Activated naive CD4-positive, alpha-beta T cell treated with anti-CD3 and anti-CD28 coated beads, Interleukin-2, amount 50 U/mL, for 24 hours (primary cell): Measurements from ENCODE around the gene KRTAP12-1.
"Not testable (repeated sequence)": the region's sequence is repeated elsewhere in the genome, so short reads cannot be mapped to it uniquely, and the experiment has no call there.

Source experiments
- H3K27ac Mint-ChIP-seq: one replicate; pipeline ENCODE4 v1.8.0; 2021; ENCODE audit warnings: mild to moderate bottlenecking, mixed read lengths
- H3K27me3 Mint-ChIP-seq: one replicate; pipeline ENCODE4 v1.8.0; 2021; ENCODE audit warnings: mixed read lengths
- H3K36me3 Mint-ChIP-seq: one replicate; pipeline ENCODE4 v1.8.0; 2021; ENCODE audit warnings: mixed read lengths
- H3K4me1 Mint-ChIP-seq: one replicate; pipeline ENCODE4 v1.8.0; 2021; ENCODE audit warnings: mixed read lengths
- H3K4me3 Mint-ChIP-seq: one replicate; pipeline ENCODE4 v1.8.0; 2021; ENCODE audit warnings: mild to moderate bottlenecking, mixed read lengths
- H3K9me3 Mint-ChIP-seq: one replicate; pipeline ENCODE4 v1.8.0; 2021; ENCODE audit warnings: mixed read lengths

KRTAP12-1 gene

DNA sequence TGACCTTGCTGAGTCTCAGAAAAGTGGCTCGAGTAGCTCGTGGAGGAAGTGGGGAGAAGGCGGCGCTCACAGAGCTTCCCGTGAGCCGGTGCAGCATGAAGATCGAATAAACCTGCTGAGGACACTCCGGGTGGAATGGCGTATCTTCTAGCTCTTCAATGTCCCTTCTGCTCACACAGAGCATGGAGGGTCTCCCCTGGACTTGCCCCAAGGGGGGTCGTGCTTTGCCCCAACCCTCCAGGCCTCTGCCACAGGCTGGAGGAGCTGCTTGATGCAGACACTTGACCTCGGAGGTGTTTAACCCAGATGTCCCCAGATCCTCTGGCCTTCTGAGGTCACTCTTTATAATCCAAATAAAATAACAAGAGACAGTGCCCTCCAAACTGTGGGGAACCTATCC is 12.8 kb upstream of the KRTAP12-1 start:
- Mint-ChIP-seq H3K4me3 (no peak overlapping the region), H3K4me1 (peaks cover 35% of the 10 kb centered on the region), H3K9me3 (peaks cover 18% of the 10 kb centered on the region), H3K27me3 (peaks cover 16% of the 10 kb centered on the region), H3K36me3 (peaks cover 4% of the 10 kb centered on the region), H3K27ac (no peak overlapping the region)

DNA sequence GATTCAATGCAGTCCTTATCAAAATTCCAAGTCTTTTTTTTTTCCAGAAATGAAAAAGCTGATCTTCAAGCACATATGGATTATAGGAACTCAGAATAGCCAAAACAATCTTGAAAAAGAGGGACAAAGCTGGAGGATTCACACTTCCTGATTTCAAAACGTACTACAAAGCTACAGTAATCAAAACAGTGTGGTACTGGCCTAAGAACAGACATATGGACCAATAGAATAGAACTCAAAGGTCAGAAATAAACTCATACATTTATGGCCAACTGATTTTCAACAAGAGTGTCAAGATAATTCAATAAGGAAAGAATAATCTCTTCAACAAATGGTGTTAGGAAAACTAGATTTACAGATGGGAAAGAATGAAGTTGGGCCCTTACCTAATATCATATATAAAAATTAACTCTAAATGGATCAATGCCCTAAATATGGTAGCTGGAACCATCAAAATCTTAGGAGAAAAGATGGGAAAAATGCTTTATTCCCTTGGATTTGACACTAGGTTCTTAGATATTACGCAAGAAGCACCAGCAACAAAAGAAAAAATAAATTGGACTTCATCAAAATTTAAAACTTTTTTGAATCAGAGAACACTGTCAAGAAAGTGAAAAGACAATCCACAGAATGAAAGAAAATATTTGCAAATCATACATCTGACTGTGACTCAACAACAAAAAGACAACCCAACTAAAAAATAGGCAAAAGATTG is 11.0 kb upstream of the KRTAP12-1 start:
- H3K36me3 Mint-ChIP-seq, result peaks cover 4% of the 10 kb centered on the region
- peaks cover 31% of the 10 kb centered on the region for H3K4me1 Mint-ChIP-seq
- peaks cover 18% of the 10 kb centered on the region for H3K9me3 Mint-ChIP-seq
- H3K27me3 Mint-ChIP-seq, result peaks cover 8% of the 10 kb centered on the region
- H3K4me3 Mint-ChIP-seq, result no peak overlapping the region
- H3K27ac Mint-ChIP-seq, result no peak overlapping the region

GRCh38 chr21:44691686-44692085 is 9.7 kb upstream of the KRTAP12-1 start:
- Mint-ChIP-seq H3K9me3 (peaks cover 18% of the 10 kb centered on the region), H3K27ac (no peak overlapping the region), H3K4me3 (no peak overlapping the region)

DNA sequence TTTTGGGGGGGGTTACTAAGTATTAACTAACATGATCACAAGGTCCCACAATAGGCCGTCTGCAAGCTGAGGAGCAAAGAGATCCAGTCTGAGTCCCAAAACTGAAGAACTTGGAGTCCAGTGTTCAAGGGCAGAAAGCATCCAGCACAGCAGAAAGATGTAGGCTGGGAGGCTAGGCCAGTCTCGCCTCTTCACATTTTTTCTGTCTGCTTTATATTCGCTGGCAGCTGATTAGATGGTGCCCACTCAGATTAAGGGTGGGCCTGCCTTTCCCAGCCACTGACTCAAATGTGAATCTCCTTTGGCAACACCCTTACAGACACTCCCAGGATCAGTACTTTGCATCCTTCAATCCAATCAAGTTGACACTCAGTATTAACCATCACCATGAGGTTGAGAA is 7.8 kb upstream of the KRTAP12-1 start:
- peaks cover 30% of the 10 kb centered on the region for H3K4me1 Mint-ChIP-seq
- H3K36me3 Mint-ChIP-seq, H3K27ac Mint-ChIP-seq, H3K4me3 Mint-ChIP-seq, H3K27me3 Mint-ChIP-seq: not testable (repeated sequence)
- peaks cover 18% of the 10 kb centered on the region for H3K9me3 Mint-ChIP-seq

More at GRCh38 chr21:44691686-44692085, 9.7 kb upstream of the KRTAP12-1 start:
- H3K36me3 Mint-ChIP-seq, result peaks cover 4% of the 10 kb centered on the region
- H3K4me1 Mint-ChIP-seq, result peaks cover 26% of the 10 kb centered on the region
- H3K27me3 Mint-ChIP-seq, result peaks cover 2% of the 10 kb centered on the region

DNA sequence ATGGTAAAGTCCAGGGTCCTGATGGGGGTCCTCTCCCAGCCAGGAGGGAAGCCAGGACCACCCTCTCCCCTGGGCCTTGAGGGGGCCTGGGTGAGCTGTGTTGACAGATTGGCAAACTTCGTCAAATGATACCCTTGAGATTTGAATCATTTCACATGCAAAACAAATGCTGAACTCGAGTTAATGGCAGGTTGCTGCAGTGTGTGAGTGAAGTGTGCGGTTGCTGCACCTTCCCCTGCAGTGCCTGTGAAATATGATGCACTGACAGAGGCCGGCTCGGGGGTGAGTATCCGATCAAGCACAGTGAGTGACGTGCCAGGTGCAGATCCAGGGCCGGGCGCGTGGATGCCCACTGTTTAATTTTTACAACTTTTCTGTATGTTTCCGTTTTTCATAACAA is 5.7 kb upstream of the KRTAP12-1 start:
- Mint-ChIP-seq H3K36me3 (peaks cover 5% of the 10 kb centered on the region), H3K27ac (peak overlapping the region; percentile 65), H3K4me1 (peaks cover 25% of the 10 kb centered on the region), H3K4me3 (no peak overlapping the region), H3K27me3 (peaks cover 4% of the 10 kb centered on the region), H3K9me3 (peaks cover 4% of the 10 kb centered on the region)

DNA sequence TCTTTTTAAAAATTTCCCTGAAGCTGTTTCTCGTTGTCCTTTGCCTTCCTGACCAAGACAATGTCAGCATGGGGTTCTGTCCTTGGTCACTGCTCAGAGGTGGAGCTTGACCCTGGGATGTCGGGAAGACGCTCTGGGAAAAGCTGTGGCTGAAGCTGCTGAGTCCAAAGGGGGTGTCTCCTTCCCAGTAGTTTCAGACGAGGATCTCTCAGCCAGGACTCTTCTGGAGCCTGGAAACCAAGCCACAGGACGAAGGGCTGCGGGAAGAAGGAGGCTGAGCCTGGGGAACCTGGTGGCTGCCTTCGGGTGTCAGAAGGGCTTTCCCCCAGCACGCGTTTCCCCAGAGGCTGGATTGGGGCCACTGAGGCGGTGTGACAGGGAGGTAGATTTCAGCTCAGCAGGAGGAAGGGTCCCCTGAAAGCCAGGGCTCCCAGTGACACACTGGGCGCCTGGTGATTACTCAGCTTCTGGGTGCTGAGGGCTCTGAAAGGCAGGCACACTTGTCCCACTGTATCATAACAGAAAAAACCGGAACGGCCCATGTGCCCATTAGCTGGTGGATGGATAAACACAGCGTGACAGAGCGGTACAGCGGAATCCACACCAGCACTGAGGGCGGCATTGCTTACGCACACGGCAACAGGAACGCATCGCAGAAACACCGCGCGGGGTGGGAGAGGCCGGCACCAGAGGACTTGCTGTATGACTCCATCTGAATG is 5.0 kb upstream of the KRTAP12-1 start:
- Mint-ChIP-seq H3K4me3 (no peak overlapping the region), H3K9me3 (no peaks in the 10 kb centered on the region), H3K36me3 (peaks cover 3% of the 10 kb centered on the region), H3K27ac (no peak overlapping the region), H3K4me1 (peaks cover 22% of the 10 kb centered on the region), H3K27me3 (peaks cover 4% of the 10 kb centered on the region)

- no peaks in the 10 kb centered on the region for H3K9me3 Mint-ChIP-seq
- peaks cover 14% of the 10 kb centered on the region for H3K4me1 Mint-ChIP-seq
- H3K36me3 Mint-ChIP-seq, result peaks cover 3% of the 10 kb centered on the region
- no peak overlapping the region for H3K4me3 Mint-ChIP-seq
- H3K27ac Mint-ChIP-seq, result no peak overlapping the region
- peaks cover 4% of the 10 kb centered on the region for H3K27me3 Mint-ChIP-seq
These were observed 4.2 kb upstream of the KRTAP12-1 start for GRCh38 chr21:44686000-44686781.

DNA sequence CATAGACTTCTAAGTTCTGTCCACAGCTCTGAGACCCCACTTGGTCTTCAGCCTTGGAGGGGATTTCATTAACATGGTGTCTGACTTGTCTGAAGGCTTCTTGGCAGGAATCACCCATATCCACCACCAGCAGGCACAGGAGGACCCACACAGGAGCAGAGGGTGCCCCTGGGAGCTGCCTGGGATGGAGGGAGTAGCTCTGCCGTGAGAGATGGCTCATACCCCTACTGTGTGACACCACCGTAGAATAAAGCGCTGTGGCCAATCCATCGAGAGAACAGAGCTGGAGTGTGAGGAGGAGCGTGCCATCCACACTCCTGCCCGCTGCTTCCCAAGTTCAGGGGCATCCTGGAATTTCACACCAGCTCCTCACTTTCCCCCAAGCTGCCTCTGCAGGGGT is 3.1 kb upstream of the KRTAP12-1 start:
- not testable (repeated sequence) for H3K27ac Mint-ChIP-seq, H3K27me3 Mint-ChIP-seq, H3K36me3 Mint-ChIP-seq, H3K9me3 Mint-ChIP-seq, H3K4me3 Mint-ChIP-seq
- H3K4me1 Mint-ChIP-seq, result peaks cover 11% of the 10 kb centered on the region

DNA sequence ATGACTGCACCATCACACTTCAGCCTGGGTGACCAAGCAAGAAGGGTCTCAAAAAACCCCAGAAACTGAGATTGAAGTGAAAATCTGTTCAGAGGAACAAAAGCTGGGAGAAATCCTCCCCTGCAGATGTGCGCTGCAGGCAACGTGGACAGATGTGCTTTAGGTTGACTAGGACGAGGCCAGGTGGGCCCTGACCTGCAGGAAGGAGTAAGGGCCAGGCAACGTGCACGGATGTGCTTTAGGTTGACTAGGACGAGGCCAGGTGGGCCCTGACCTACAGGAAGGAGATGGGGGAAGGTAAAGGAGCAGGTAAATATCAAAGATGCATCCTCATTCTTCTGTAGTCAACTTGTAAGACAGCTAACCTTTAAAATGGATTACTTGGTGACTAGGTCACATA is 2.5 kb upstream of the KRTAP12-1 start:
- H3K4me1 Mint-ChIP-seq, result peaks cover 11% of the 10 kb centered on the region
- H3K36me3 Mint-ChIP-seq, result peaks cover 3% of the 10 kb centered on the region
- no peak overlapping the region for H3K27ac Mint-ChIP-seq

DNA sequence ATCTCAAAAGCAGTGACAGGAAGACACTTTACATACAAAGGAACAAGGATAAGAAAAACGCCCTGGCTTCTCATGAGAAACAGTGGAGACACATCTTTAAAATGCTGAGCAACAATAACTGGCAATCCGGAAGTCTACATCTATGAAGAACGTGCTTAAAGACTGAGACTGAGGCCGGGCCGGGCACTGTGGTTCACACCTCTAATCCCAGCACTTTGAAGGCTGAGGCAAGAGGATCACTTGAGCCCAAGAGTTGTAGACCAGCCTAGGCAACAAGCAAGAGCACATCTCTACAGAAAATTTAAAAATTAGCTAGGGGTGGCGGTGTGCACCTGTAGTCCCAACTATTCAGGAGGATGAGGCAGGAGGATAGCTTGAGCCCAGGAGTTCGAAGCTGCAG is 2.1 kb upstream of the KRTAP12-1 start:
- no peak overlapping the region for H3K4me3 Mint-ChIP-seq
- H3K4me1 Mint-ChIP-seq, result peaks cover 11% of the 10 kb centered on the region
- no peaks in the 10 kb centered on the region for H3K9me3 Mint-ChIP-seq
- H3K36me3 Mint-ChIP-seq, result peaks cover 3% of the 10 kb centered on the region
- H3K27ac Mint-ChIP-seq, result no peak overlapping the region
- H3K27me3 Mint-ChIP-seq, result peaks cover 4% of the 10 kb centered on the region

More for the DNA sequence above, 2.5 kb upstream of the KRTAP12-1 start:
- Mint-ChIP-seq H3K27me3 (peaks cover 4% of the 10 kb centered on the region), H3K9me3 (no peaks in the 10 kb centered on the region), H3K4me3 (no peak overlapping the region)

DNA sequence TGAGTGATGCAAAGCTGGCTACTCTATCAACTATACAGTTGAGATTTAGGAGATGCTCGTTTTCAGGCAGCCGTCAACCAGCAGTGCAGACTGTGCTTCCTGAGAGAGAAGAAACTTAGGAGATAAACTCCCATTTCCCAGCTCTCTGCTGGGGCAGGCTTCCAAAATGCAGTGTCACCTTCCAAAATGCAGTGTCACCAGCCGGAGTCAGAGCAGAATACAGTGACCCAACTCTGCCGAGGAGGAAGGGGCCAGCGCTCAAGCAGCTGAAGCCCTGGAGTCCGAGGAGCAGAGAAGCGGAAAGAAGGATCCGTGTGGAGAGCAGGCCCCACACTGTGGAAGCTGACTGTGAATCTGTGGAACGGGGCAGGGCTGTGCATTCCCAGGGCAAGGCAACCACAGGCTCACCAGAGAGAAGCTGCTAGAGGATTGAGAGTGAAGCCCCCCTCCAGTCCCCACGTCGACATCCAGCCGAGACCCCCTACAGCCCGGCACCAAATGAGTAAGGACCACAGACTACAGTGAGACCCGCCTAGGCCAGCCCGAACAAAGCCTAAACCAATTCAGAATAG is 703 bp upstream of the KRTAP12-1 start:
- H3K36me3 Mint-ChIP-seq, result peaks cover 3% of the 10 kb centered on the region
- H3K27me3 Mint-ChIP-seq, result peaks cover 4% of the 10 kb centered on the region
- peaks cover 11% of the 10 kb centered on the region for H3K4me1 Mint-ChIP-seq
- no peaks in the 10 kb centered on the region for H3K9me3 Mint-ChIP-seq
- no peak overlapping the region for H3K4me3 Mint-ChIP-seq
- H3K27ac Mint-ChIP-seq, result no peak overlapping the region

GRCh38 chr21:44681152-44681551 is 811 bp downstream of the KRTAP12-1 start:
- H3K9me3 Mint-ChIP-seq, result no peaks in the 10 kb centered on the region
- H3K4me1 Mint-ChIP-seq, result peaks cover 7% of the 10 kb centered on the region
- peaks cover 3% of the 10 kb centered on the region for H3K36me3 Mint-ChIP-seq
- no peak overlapping the region for H3K27ac Mint-ChIP-seq
- H3K27me3 Mint-ChIP-seq, result peaks cover 2% of the 10 kb centered on the region
- H3K4me3 Mint-ChIP-seq, result no peak overlapping the region

DNA sequence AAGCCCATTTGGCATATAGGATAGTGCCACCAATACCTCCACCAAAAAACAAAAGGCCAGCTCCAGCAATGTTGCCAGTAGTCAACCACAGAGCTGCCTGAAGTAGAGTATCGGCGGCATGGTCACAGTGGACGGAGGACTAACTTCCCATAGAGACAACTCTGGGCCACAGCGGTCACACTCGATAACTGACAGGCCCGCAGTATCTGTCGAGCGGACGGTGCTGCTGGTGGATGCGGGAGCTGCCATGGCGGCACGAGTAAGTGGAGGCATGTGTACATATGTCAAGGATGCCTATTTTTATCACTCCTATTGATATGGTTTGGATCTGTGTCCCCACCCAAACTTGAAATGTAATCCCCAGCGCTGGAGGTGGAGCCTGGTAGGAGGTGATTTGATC is 4.1 kb downstream of the KRTAP12-1 start:
- H3K27ac Mint-ChIP-seq, result no peak overlapping the region
- peaks cover 19% of the 10 kb centered on the region for H3K9me3 Mint-ChIP-seq
- H3K4me1 Mint-ChIP-seq, result no peaks in the 10 kb centered on the region
- no peaks in the 10 kb centered on the region for H3K27me3 Mint-ChIP-seq
- H3K4me3 Mint-ChIP-seq, result no peak overlapping the region
- H3K36me3 Mint-ChIP-seq, result peaks cover 4% of the 10 kb centered on the region

DNA sequence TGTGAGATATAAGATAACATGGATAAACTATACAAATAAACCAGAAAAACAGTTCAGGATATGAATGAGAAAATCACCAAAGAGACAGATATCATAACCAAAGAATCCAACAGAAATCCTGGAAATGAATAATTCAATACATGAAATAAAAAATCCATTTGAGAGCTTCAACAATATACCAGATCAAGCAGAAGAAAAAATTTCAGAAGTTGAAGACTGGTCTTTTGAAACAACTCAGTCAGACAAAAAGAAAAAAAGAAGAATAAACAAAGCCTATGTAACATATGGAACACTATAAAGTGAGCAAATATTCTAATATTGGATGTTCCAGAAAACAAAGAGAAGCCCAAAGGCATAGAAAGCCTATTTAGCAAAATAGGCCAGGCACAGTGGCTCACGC is 10.1 kb downstream of the KRTAP12-1 start:
- Mint-ChIP-seq H3K36me3 (peaks cover 12% of the 10 kb centered on the region), H3K27ac (no peak overlapping the region), H3K9me3 (peaks cover 24% of the 10 kb centered on the region), H3K27me3 (no peaks in the 10 kb centered on the region), H3K4me1 (no peaks in the 10 kb centered on the region), H3K4me3 (no peak overlapping the region)

GRCh38 chr21:44670642-44671432 is 11.1 kb downstream of the KRTAP12-1 start:
- peaks cover 12% of the 10 kb centered on the region for H3K36me3 Mint-ChIP-seq
- H3K27me3 Mint-ChIP-seq, result no peaks in the 10 kb centered on the region
- no peak overlapping the region for H3K27ac Mint-ChIP-seq
- no peak overlapping the region for H3K4me3 Mint-ChIP-seq
- peaks cover 24% of the 10 kb centered on the region for H3K9me3 Mint-ChIP-seq
- H3K4me1 Mint-ChIP-seq, result peaks cover 3% of the 10 kb centered on the region
